Measurements from ENCODE around the gene APEX2.
A peak's percentile ranks its signal among the peaks of the same experiment; 100 is the strongest.
"Not testable (repeated sequence)": the region's sequence is repeated elsewhere in the genome, so short reads cannot be mapped to it uniquely, and the experiment has no call there.

Gene APEX2

DNA sequence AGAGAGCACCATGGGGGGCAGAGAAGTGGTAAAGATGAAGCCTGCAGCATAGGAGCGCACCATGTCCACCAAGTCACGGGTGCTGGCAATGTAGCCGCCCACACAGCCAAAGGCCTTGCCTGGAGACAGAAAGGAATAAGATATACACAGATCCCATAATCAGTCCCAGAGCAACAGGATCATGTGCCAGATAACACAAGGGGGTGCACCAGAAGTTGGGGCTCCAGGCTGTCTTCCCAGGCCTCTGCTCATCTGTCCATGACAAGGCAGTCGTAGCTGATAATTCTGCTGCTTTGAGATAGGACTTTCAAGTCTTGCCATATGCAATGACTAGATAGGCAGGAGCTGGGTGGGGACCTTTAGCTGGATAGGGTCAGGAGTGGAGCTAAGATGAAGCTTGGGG lies 14.7 kb downstream of the APEX2 start:
- no peak for DNase-seq

DNA sequence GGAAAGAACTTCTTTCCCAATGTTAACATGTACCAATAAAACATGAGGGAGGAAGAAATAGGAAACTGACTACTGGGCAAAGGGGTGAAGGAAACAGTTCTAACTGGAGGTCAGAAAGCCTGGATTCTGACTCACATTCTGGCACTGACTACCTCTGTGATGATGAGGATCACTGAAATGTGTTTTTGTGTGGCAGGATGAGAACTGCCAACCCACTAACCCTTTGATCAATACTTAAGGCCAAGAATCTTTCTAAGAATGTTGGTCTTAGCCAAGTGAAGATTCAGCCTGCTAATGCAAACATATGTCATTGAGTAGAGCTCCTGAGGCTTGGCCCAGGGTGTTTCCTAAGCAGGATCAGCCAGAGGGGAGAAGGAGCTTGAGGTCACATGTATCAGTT lies 26.0 kb downstream of the APEX2 start:
- no peak for DNase-seq

DNA sequence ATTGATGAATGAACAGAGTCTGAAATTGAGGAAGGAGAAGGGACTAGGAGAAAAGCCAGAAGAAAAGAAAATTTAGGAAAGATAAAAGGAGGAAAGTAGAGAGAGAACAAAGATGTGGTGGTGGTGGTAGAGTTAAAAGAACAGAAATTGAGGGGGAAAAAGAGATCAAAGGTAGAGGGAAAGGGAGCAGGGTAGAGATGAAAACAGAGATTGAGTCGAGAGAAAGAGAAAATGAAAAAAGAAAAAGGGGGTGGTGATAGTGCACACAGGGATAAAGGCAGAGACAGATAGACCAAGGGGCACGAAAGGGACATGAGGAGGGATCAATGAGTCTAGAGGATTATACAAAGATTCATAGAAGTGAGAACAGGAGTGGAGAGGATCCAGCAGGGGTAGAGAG lies 26.7 kb downstream of the APEX2 start:
- DNase-seq: no peak

DNA sequence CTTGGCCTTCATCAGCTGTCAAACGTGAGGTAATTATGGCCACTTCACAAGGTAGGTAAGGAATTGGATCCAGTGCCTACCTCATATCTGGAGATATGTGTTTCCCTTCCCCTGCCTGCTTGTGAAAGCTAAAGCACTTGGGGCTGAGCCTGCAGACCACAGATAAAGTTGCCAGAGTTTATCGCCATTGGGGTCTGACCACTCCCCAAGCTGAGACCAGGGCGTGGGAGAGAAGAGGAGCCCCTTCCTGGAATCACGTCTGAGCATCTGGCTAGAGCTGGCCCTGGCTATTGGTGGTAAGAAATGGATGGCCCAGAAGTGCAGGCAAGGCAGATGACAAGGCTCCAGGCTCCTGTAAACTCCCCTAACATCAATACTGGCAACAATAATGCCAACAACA lies 27.9 kb downstream of the APEX2 start:
- DNase-seq: no peak

DNA sequence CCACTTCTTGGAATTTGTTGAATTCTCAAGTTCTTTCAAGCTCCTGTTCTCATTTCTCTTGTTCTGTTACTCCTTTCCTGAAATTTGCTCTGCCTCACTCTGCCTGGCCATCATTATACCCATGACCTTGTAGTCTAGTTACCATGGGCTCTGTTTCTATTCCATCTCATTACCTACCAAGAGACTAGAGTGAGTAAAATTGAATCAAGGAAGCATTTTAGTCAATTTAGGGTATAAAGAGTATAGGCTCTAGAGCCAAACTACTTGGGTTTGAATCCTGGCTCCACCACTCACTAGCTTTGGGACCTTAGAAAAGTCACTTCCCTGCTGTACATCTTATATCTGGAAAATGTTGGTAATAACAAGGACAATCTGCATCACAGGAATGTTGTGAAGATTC lies 28.4 kb downstream of the APEX2 start:
- DNase-seq: no peak

DNA sequence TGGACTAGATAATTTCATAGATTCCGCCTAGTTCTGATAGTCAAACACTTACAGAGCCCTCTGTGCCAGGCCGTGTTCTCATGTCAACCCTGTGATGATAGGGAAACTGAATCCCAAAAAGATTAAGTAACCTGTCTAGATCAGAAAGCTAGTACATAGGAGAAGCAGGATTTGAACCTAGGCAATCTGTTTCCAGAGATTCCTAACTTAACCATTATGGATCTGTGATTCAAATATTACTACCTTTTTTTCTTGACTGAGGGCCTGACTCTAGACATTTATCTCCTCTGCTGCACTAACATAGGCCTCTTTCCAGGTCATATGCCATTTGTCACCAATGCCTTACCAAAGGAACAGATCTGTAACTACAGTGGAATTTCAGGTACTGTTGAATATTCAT lies 29.1 kb downstream of the APEX2 start:
- DNase-seq: no peak

DNA sequence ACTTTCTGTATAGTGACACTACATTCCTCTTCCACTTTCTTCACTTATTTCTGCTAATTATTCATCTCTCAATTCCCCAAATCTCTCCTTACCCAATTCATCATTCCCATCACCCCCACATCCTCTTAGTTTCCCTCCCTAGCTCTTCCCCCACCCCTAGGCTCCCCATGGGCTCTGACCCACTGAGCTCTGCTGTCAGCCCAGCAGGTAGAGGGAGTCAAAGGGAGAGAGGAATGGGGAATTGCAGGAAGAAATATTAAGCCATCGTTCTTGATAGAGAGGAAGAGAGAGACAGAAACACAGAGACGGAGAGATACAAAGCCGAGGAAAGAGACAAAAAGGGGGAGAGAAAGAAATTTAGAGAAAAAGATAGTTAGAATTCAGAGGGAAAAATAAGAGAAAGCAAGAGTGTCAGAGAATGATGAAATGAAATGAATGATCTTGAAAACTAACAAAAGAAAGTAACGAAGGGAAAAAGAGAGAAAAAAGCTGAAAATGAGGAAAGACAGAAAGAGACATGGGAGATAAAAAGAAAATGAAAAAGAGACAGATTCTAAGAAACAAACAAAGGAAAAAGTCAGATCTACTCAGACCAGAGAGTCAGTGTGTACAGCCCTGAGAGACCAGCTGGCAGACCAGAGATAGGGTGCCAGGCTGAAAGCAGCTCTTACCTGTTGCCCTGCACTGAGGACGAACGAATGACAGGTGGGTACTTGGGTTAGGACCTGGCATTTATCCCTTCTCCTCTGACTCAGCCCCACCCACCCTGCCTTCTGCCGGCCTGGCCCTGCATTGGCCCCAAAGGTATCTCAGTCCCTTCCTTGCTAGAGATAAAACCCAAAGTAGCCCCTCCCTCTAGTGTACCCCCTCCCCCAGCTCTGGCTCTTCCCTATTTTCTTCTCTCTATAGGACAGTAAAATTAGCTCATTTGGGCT lies 30.4 kb downstream of the APEX2 start, which contains the start of gene ALAS2:
ALAS2 (minus strand) TSS at position 707 of the 935 bp plus-strand sequence. CDS start 4,977 bp downstream, outside the sequence.
- no peak for DNase-seq

DNA sequence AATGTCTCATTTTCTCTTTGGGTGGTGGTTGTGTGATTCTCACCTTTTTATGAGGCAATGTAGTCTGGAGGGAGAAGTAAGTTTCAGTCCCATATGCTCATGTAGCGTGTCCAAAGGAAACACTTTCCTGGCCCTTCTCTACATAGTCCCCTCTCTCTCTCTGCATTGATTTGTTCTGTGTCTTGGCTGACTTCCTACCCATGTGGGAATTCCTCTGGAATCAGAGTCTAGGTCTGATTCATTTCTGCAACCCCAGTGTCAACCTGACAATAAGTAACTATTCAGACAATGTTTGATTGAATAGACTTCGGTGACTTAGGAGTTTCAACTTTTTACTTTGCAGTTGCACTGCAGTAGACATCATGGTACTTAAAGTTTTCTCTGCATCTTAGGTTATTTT lies 33.3 kb downstream of the APEX2 start:
- no peak for DNase-seq

DNA sequence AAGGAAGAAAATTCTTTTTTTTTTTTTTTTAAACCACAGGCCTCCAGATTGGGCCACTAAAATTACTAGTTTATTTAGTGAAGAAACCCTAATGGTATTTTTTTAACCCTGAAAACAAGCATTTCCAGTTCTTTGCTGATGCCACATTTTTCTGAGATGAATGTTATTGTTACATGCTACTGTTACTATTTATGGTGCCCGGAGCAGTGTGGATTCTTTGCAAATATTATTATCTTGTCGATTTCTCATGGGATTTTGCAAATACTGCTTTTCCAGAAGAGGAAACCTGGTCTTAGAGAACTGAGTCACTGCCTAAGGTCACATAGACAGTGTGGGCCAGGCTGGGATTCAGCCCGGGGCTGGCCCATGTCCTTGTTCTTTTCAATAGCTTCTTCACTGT lies 39.3 kb downstream of the APEX2 start:
- DNase-seq: no peak

DNA sequence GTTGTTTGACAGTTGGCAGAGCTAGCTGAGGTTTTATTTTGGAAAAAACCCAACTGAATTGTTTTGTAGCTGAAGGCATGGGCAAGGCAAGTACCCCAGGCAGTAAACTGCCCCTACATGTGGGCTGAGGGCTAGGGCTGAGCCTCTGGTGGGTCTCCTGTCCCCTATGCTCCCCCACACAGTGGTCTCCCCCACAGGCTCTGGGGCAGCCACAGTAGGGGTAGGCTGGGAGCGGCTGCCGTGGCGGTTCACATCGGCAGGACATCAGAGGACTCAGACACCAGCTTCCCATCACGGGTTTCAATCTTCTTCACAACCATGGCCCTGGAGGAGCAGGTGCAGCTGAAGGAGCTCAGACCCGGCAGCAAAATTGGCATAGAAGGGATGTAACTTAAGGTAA lies 41.4 kb downstream of the APEX2 start:
- no peak for DNase-seq

DNA sequence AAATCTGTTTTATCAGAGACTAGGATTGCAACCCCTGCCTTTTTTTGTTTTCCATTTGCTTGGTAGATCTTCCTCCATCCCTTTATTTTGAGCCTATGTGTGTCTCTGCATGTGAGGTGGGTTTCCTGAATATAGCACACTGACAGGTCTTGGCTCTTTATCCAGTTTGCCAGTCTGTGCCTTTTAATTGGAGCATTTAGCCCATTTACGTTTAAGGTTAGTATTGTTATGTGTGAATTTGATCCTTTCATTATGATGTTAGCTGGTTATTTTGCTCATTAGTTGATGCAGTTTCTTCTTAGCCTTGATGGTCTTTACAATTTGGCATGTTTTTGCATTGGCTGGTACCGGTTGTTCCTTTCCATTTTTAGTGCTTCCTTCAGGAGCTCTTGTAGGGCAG lies 50.4 kb downstream of the APEX2 start:
- not testable (repeated sequence) for DNase-seq

DNA sequence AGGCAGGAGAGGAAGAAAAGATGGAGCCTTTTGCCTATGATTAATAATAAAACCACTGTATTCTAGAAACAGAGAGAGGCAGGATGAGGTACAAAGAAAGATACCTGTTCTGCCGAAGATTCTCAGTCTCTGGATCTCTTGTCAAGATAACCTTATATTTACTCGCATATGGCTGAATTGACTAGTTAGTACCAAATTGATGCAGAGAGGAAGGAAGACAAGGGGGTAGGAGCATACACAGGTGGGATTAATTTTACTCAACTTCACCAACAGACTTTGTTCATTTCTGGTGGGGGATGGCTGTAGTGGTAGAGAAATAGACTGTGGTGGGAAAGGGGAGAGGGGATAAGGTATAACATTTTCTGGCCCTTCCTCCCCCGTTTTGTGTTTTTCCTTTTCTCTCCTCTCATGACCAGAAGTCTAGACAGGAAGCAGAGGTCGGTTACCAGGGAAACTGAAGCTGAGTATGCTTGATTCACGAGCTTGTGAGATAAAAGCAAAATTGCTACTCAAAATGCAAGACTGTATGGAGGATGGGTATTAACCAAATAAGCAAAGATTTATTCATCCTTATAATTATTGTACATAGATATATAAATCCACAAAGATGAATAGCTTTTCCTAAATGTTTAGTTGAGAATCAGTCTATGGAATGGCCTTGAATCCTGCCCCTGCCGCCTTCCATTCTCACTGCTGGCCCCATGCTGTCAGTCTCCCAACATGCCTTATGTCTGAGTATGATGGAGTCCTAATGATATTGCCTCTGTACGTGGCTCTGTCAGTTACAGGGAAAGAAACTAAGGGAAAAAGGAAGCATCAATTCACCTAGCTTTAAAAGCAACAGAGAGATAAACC lies 56.9 kb downstream of the APEX2 start:
- DNase-seq: no peak

DNA sequence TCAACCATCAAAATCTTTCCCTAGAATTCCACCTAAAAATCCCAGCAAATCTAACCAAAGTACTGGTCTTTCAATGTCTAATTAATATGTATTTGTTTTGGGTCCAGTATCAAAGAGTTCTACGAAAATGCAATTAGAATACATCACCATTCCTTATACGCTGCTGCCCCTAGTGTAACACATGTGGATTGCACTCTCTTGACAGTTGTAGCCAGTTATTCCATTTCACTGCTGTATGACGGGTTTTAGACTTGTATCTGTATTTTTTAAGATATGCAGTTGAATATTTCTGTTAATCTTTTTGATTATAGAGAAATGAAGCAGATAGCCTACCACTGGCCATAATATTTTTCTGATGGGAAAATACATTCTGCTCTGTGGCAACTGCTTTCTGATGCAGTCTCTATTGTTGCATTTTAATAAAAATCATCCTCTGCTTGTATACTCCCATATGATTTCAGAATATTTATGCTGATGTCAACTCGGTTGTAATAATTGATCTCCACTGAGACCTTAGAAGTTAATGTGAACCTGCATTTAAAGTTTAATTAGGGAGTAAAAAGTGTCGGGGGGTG lies 57.6 kb downstream of the APEX2 start:
- peak in 1 of 2 donors; percentile 0 for DNase-seq
